Aorta (tissue), 5 donors: ENCODE data around the gene FAM180B. TPM values are rescaled to one million over a fixed set of nuclear protein-coding genes. Genes with fewer than 3 reads are reported as not detected.
"Not testable (repeated sequence)": the region's sequence is repeated elsewhere in the genome, so short reads cannot be mapped to it uniquely, and the experiment has no call there.

Source experiments
- ATAC-seq: fragments of 200-7000 bp; cut with Tn5 transposase; one replicate; pipeline ENCODE4 v1.9.1; 2022; ENCODE audit warnings: moderate library complexity; ENCODE audit not compliant: low FRiP score
- DNase-seq, 2 donors: peaks; one replicate each; pipeline ENCODE4 v3.0.0-alpha.2; 2020
- H3K27ac ChIP-seq, 2 donors: one replicate each; pipeline ENCODE4 v1.5.1; 2013; ENCODE audit warnings: low read length in 2 of 2, mild to moderate bottlenecking in 2 of 2, moderate library complexity in 2 of 2, control low read depth in 1 of 2, inconsistent platforms in 1 of 2, low read depth in 1 of 2
- H3K27me3 ChIP-seq, 2 donors: one replicate each; pipeline ENCODE4 v1.6.1; 2013; ENCODE audit warnings: control low read depth in 1 of 2, low read length in 1 of 2, mild to moderate bottlenecking in 1 of 2, moderate library complexity in 1 of 2; ENCODE audit not compliant: insufficient read depth in 2 of 2, control insufficient read depth in 1 of 2
- H3K36me3 ChIP-seq, 2 donors: one replicate each; pipeline ENCODE4 v1.6.1; 2013; ENCODE audit warnings: control low read depth in 1 of 2, low read length in 1 of 2, mild to moderate bottlenecking in 1 of 2; ENCODE audit not compliant: insufficient read depth in 2 of 2, control insufficient read depth in 1 of 2
- H3K4me1 ChIP-seq, 2 donors: one replicate each; pipeline ENCODE4 v1.6.1; 2013; ENCODE audit warnings: low read length in 2 of 2, control low read depth in 1 of 2, mild to moderate bottlenecking in 1 of 2, moderate library complexity in 1 of 2; ENCODE audit not compliant: insufficient read depth in 2 of 2, control insufficient read depth in 1 of 2
- H3K4me3 ChIP-seq, 2 donors: one replicate each; pipeline ENCODE4 v1.5.1; 2013; ENCODE audit warnings: low read length in 2 of 2, control low read depth in 1 of 2, mild to moderate bottlenecking in 1 of 2
- H3K9me3 ChIP-seq: one replicate; pipeline ENCODE4 v1.6.1; 2013; ENCODE audit warnings: mild to moderate bottlenecking, low read length; ENCODE audit not compliant: control insufficient read depth
- WGBS, 2 donors: extraction: QIAGEN DNeasy Blood & Tissue Kit; methylation state at CpG; one replicate each; pipeline ENCODE4 v1.1.7; 2013; 5-methylcytosine and 5-hydroxymethylcytosine counted together
- intact Hi-C, 2 donors: fragments of 100-400 bp; cut with DNase I; formaldehyde crosslinking; loops; one replicate each; pipeline versions ENCODE4 v1.14.2 to v1.15.0; 2022
- long read RNA-seq, 2 donors: library from polyadenylated mRNA; unstranded; transcript quantifications; one replicate each; pipeline ENCODE4 v2.0.0, GENCODE V29; 2020 to 2021
- polyA plus RNA-seq, 2 donors: library from polyadenylated mRNA; stranded (reverse); fragments of 200-250 nt; gene quantifications; one replicate each; pipeline ENCODE4 v1.2.3, GENCODE V29; 2013
- total RNA-seq, 2 donors: library from RNA; stranded (reverse); fragmentation: NEBNext Ultra II Directional; extraction: Animal tissue kit (Norgen Biotek cat#: 25700); gene quantifications; one replicate each; pipeline ENCODE4 v1.2.1, GENCODE V29; 2021
- donor health status: healthy with polysubstance abuse.
- donor health status: Bipolar disorder and iron deficiency.
- donor health status: DM: no; HTN: no; CAD: no.
- donor health status: DM: no; HTN: no; CAD: no.
- donor health status: DM: yes; HTN: yes; CAD: no.

Gene FAM180B, protein sequence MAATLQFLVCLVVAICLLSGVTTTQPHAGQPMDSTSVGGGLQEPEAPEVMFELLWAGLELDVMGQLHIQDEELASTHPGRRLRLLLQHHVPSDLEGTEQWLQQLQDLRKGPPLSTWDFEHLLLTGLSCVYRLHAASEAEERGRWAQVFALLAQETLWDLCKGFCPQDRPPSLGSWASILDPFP
- total RNA-seq: 1 to 10 TPM; 1.7 to 4.8 TPM
- polyA plus RNA-seq: under 1 TPM in 1 of 2 donors, not detected in 1; 0.38 TPM
- long read RNA-seq, donor 1, transcript FAM180B-201 (3 exons, 1,388 nt): major isoform, 9 of 10 reads
- long read RNA-seq, donor 1, partial matches to known transcripts: 0 of 10 reads
- long read RNA-seq, donor 1, other reads (novel, unspliced or antisense): 1 of 10 reads
- long read RNA-seq, donor 2, partial matches to known transcripts: 1 of 1 reads
- long read RNA-seq, donor 2, other reads (novel, unspliced or antisense): 0 of 1 reads

- 70 to 73% methylated on average over 12 of the region's 12 CpGs for WGBS, 2 donors
- H3K27me3 ChIP-seq: no peaks in the 10 kb centered on the region
- H3K4me3 ChIP-seq: no peak within 1 kb of the TSS
- H3K9me3 ChIP-seq: no peaks in the 10 kb centered on the region
- H3K36me3 ChIP-seq: peaks cover 5 to 12% of the 10 kb centered on the region in 2 donors
- H3K4me1 ChIP-seq: no peaks in the 10 kb centered on the region
- DNase-seq: peak in 1 of 2 donors; percentile 60
- intact Hi-C loops: no loop called here
- no peak within 1 kb of the TSS for H3K27ac ChIP-seq
- ATAC-seq: no peak
Observed at GRCh38 chr11:47586098-47586855, at the start of gene FAM180B. Gene FAM180B (plus strand): TSS chr11:47586678. CDS start chr11:47586769, 91 bp downstream.

DNA sequence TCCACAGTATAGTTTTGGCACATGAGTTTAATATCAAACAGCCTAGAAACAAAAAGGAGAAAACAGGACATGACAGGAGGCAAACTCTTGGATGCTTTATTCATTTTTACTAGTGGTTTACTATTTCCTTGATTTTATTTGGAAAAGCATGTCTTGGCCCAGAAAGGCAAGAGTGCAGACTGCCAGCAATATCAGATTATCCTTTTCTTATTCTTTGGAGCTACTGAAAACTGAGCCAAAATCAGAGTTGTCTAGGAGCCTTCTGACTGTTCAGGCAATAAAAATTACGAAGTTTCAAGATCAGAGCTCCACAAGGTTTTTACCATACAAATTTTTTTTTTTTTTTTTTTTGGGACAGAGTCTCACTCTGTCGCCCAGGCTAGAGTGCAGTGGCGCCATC lies 49.6 kb upstream of the FAM180B start:
- peaks cover 1 to 8% of the 10 kb centered on the region in 2 donors for H3K4me1 ChIP-seq
- no peaks in the 10 kb centered on the region for H3K9me3 ChIP-seq
- WGBS, 2 donors: 36 to 37% methylated on average over 3 of the region's 3 CpGs
- H3K36me3 ChIP-seq: no peaks in the 10 kb centered on the region
- intact Hi-C loops: no loop called here
- no peak overlapping the region for H3K27ac ChIP-seq
- DNase-seq: no peak
- no peak overlapping the region for H3K4me3 ChIP-seq
- no peaks in the 10 kb centered on the region for H3K27me3 ChIP-seq
- no peak for ATAC-seq

DNA sequence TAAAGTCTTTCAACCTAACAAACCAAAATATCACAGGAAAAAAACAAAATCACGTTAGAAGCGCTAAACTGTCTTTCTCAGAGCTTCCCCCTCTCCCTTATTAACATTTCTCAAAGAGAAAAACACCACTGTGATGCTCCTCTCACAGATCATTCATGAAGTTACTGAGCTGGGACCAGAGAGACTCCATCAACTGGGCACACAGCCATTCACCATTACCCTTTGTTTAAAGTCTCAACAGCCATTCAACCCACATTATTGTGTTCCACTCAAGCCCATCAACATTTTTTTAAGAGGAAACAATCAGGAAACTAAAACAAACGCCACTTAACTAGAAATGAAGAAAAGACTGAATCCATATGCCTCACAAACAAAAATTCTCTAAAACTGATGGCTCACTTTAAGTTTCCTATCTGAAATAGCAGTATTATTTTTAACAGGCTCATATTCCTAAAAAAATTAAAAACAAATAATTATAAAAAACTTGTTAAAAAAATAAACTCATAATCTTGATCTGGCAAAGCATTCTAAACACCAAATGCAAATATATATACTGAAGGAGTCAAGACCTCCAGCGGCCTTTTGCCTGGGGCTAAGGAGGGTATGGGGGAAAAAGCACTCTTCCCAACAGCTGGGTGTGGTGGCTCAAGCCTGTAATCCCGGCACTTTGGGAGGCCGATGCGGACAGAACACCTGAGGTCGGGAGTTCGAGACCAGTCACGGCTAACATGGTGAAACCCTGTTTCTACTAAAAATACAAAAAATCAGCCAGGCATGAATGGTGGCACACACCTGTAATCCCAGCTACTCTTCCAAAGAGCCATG lies 47.5 kb upstream of the FAM180B start:
- no peaks in the 10 kb centered on the region for H3K9me3 ChIP-seq
- WGBS, 2 donors: 82 to 88% methylated on average over 10 of the region's 10 CpGs
- H3K36me3 ChIP-seq: no peaks in the 10 kb centered on the region
- H3K27me3 ChIP-seq: no peaks in the 10 kb centered on the region
- H3K27ac ChIP-seq: no peak overlapping the region
- intact Hi-C loops: no loop called here
- no peak for ATAC-seq
- H3K4me3 ChIP-seq: no peak overlapping the region
- DNase-seq: peak in 1 of 2 donors; percentile 49
- peaks cover 1 to 6% of the 10 kb centered on the region in 2 donors for H3K4me1 ChIP-seq

- Histone ChIP-seq H3K9me3 (no peaks in the 10 kb centered on the region), H3K4me1 (peaks cover 1 to 9% of the 10 kb centered on the region in 2 donors), H3K27me3 (no peaks in the 10 kb centered on the region), H3K4me3 (no peak overlapping the region), H3K36me3 (no peaks in the 10 kb centered on the region), H3K27ac (no peak overlapping the region)
- no peak for ATAC-seq
- no peak for DNase-seq
- intact Hi-C loops: loop anchor here in 1 of 2 donors (5.0 kb wide), 1 partner anchor 32 kb away; no protein-coding TSS in a partner anchor
- 61 to 69% methylated on average over 2 of the region's 2 CpGs for WGBS, 2 donors
Observed at GRCh38 chr11:47539681-47540039, 46.8 kb upstream of the FAM180B start.

DNA sequence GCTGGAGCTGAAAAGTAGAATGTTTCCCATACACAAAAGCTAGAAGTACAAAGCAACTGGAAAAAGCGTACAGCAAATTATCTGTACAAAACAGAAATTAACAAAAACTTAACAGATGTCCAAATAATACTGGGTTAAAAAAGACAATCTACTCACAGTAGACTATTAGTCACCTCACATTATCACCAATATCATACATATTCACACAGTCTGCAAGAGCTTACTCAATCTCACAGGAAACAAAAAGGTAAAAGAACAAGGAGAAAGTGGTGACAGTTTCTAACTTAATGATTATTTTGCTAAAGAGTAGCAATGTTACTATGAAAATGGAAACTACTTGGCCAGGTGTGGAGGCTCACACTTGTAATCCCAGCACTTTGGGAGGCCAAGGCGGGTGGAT lies 45.4 kb upstream of the FAM180B start:
- DNase-seq: no peak
- intact Hi-C loops: loop anchor here in 1 of 2 donors (5.0 kb wide), 1 partner anchor 34 kb away; no protein-coding TSS in a partner anchor
- 96 to 97% methylated on average over 2 of the region's 2 CpGs for WGBS, 2 donors
- H3K4me3 ChIP-seq: no peak overlapping the region
- H3K36me3 ChIP-seq: no peaks in the 10 kb centered on the region
- H3K4me1 ChIP-seq: peaks cover 1 to 7% of the 10 kb centered on the region in 2 donors
- no peaks in the 10 kb centered on the region for H3K27me3 ChIP-seq
- no peaks in the 10 kb centered on the region for H3K9me3 ChIP-seq
- no peak for ATAC-seq
- H3K27ac ChIP-seq: no peak overlapping the region

- DNase-seq (no peak), ATAC-seq (no peak)
- no peaks in the 10 kb centered on the region for H3K36me3 ChIP-seq
- intact Hi-C loops: loop anchor here in 1 of 2 donors (5.0 kb wide), 1 partner anchor 33 kb away; no protein-coding TSS in a partner anchor
- WGBS, 2 donors: 96% methylated on average over 6 of the region's 6 CpGs
- H3K27ac ChIP-seq: no peak overlapping the region
- no peaks in the 10 kb centered on the region for H3K27me3 ChIP-seq
- H3K9me3 ChIP-seq: no peaks in the 10 kb centered on the region
- H3K4me3 ChIP-seq: no peak overlapping the region
- H3K4me1 ChIP-seq: peaks cover 0 to 3% of the 10 kb centered on the region in 2 donors
Observed at GRCh38 chr11:47545298-47545697, 41.2 kb upstream of the FAM180B start.

DNA sequence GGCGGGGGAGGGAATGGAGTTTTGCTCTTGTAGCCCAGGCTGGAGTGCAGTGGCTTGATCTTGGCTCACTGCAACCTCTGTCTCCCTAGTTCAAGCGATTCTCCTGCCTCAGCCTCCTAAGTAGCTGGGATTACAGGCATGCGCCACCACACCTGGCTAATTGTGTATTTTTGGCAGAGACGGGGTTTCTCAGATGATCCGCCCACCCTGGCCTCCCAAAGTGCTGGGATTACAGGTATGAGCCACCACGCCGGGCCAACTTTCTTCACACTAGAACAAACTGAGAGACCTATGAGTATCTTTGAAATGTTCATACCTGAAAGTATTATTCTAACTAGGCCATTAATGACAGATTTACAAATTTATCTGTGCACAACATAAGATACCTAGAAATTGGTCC lies 40.2 kb upstream of the FAM180B start:
- not testable (repeated sequence) for H3K4me3 ChIP-seq, H3K27me3 ChIP-seq, H3K36me3 ChIP-seq, H3K4me1 ChIP-seq, DNase-seq, ATAC-seq, H3K27ac ChIP-seq, H3K9me3 ChIP-seq
- WGBS, 2 donors: 95 to 96% methylated on average over 7 of the region's 7 CpGs
- intact Hi-C loops: loop anchor here in 1 of 2 donors (5.0 kb wide), 1 partner anchor 34 kb away; no protein-coding TSS in a partner anchor
